GM19455 (cell line): ENCODE measurements around the gene CUTA.

Source experiments
- ATAC-seq: cut with Tn5 transposase; IDR thresholded peaks from one replicate; pipeline ENCODE4 v1.9.1; 2021; ENCODE audit not compliant: unreplicated experiment

The CUTA gene

DNA sequence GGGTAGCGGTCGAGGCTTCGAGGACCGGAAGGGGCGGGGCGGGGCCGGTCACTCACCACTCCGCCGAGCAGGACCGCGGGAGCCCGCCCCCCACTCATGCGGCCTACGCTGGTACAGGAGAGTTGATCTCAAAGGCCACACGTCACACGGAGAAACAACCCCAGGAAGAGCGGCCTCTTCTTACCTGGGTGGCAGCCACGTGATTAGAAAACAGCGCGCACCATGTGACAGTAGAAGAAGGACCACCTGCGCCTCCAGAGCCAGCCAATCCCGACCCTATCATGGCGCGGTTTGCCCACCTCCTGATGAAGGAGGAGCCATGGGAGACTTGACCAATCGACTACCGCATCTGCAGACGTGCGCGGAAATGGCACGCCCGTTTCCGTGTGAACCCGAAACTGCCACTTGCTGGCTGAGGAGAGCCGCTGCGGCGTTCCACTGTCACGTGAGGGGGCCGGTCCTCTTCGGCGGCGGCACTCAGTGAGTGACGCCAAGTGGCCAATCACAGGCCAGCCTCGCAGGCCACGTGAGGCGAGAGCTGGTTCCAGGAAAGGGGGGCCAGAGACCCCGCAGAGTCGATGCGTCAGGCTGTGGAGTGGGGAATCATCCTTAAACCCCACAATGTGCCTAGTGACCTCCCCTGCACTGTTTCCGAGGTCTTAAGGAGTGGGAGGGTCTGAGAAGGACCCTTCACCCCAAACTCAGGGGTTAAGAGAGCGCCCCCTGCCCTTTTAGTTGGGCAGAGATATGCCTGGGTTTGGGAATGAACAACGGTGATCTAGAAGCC is at the start of gene CUTA:
CUTA (minus strand) TSS at position 205 of the 787 bp plus-strand sequence; CDS start at position 98, 107 bp downstream.
- peak; percentile 79 for ATAC-seq

GRCh38 chr6:33467091-33467490 is 49.2 kb upstream of the CUTA start:
- ATAC-seq: no peak

DNA sequence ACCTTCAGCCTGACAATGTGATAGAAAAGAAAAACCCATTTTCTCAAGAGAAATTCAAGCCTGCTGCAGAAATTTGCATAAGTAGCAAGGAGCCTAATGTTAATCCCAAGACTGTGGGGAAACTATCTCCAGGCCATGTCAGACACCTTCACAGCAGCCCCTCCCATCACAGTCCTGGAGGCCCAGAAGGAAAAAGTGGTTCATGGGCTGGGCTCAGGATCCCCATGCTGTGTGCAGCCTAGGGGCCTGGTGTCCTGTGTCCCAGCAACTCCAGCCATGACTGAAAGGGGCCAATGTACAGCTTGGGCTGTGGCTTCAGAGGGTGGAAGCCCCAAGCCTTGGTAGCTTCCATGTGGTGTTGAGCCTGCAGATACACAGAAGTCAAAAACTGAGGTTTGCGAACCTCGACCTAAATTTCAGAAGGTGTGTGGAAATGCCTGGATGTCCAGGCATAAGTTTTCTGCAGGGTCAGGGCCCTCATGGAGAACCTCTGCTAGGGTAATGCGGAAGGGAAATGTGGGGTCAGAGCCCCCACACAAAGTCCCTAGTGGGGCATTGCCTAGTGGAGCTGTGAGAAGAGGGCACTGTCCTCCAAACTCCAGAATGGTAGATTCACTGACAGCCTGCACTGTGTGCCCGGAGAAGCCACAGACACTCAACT is 48.3 kb upstream of the CUTA start:
- no peak for ATAC-seq

GRCh38 chr6:33459226-33459625 is 41.3 kb upstream of the CUTA start:
- ATAC-seq: no peak

- no peak for ATAC-seq
These were observed 40.8 kb upstream of the CUTA start for GRCh38 chr6:33458676-33459075.

DNA sequence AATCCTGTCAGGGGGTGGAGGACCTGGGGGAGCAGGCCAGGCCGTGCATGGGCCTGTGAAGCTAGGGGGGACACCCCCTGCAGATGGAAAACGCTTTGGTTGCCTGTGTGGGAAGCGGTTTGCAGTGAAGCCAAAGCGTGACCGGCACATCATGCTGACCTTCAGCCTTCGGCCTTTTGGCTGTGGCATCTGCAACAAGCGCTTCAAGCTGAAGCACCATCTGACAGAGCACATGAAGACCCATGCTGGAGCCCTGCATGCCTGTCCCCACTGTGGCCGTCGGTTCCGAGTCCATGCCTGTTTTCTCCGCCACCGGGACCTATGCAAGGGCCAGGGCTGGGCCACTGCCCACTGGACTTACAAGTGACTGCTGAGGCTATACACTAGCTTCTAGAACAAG is 38.2 kb upstream of the CUTA start:
- no peak for ATAC-seq

- no peak for ATAC-seq
These were observed 37.1 kb upstream of the CUTA start for GRCh38 chr6:33455051-33455450.

DNA sequence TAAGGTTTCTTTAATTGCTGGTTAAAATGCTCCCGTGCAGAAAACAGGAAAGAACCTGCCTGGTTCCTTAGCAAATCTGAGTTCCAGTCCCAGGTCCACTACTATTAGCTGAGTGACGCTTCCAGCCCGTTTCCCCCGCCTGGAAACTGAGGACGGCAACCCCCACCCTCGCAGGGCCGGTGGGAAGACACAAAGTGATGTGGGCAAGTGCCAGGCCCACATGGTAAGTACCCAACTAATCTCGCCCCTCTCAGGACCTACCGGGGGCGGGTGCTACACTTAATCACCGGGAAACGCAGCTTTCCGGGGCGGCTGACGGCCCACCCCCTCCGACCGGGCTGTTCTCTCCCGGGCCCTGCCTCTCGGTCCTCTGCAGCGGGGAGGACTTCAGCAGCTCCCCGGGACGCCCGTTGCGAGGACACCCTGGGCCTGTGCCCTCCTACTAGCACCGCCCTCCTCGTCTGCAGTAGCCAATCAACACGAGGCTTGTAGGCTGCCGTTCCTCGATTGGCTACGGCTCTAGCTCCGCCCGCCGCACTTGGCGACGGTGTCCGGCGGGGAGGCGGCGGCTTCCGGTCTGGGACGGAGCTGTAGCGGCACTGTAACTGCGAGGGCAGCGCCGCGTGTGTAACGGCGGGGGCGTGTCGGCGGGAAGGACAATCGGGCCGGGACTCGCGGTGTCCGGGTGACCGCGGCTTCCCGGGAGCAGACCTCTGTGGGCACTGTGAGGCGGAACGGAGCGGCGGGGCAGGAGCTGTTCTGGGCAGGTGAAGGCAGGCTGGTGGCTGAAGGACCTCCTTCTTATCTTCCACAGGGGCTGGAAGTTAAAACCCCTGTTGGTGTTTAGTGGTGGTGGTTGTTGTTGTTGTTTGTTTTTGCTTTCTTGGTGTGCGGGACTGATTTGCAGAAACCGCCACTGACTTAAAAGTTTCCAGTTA is 36.4 kb upstream of the CUTA start, which contains the start of gene ZBTB9:
ZBTB9 (plus strand) TSS at position 568 of the 938 bp plus-strand sequence. CDS start 525 bp downstream, outside the sequence.
- ATAC-seq: peak; percentile 98

GRCh38 chr6:33453393-33454008 is 35.6 kb upstream of the CUTA start:
- ATAC-seq: no peak

- no peak for ATAC-seq
These were observed 34.6 kb upstream of the CUTA start for GRCh38 chr6:33452496-33452895.

DNA sequence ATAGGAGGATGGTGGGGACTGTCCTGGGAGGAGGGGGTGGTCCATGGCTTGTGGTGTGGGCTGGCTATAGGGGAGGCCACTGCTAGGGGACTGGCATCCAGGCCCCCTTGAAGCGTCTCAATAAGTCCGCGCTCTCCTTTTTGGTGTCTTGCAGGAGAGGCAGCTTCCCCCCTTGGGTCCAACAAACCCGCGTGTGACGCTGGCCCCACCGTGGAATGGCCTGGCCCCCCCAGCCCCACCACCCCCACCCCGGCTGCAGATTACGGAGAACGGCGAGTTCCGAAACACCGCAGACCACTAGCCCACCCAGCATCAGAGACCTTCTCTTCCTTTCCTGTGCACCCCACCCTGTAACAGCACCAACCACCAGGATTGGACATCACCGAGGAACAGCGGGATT is 33.7 kb upstream of the CUTA start:
- ATAC-seq: no peak

DNA sequence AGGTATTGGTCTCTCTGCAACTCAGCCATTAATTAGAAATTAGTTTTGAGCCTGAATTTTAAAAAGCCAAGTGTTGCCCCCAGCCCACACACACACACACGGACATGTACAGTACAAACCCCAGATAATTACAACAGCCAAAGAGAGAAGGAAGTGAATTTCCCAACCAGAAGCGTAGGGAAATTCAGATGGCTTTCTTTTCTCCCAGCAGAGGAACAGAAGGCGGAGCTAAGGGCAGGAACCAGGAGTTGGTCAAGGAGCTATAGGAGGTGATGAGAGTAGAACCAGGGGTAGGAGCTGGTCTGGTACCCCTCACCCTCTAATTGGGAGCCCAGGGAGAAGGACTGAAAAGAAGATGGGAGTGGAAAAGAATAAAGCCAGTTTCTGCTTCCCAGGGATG is 32.5 kb upstream of the CUTA start:
- ATAC-seq: no peak

GRCh38 chr6:33446356-33446755 is 28.4 kb upstream of the CUTA start:
- ATAC-seq: no peak

DNA sequence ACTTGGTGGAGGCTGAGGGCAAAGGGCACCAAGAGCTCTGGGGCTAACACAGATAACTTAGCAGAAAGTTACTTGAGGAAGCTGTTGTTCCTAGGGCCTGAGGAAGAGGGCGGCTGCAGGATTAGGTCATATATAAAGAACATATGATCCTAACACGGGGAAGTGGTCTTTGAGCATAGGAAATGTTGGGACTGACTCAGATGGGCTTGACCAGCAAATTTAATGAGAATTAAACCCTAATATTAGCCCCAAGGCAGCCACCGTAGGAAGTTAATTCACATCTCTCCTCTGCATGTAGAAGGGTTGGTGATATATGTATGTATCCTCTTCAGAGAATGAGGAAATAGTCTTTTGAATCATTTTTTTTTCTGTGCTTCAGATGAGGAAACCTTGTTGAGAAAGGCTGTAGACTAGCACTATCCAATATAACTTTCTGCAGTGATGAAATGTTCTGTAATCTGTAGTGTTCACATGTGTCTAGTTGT is 27.3 kb upstream of the CUTA start:
- ATAC-seq: no peak

GRCh38 chr6:33443619-33444504 is 26.0 kb upstream of the CUTA start:
- no peak for ATAC-seq

- ATAC-seq: no peak
These were observed 25.1 kb upstream of the CUTA start for GRCh38 chr6:33443025-33443424.

DNA sequence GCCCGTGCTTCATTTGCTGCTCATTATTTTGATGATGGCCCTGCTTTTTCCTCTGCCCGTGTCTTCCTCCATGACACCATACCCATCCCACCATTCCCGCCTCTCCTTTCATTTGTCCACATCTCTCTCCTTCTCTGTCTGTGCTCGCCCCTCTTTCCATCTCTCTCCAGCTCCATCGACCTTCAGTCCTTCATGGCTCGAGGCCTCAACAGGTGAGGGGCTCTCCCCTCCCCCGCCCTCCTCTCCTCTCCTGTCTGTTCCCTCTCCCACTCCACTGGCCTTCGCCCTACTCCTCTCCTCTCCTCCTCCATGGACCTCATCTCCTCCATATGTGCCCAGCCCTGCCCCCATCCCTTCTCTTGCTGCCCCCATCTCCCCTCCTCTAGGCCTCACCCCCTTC is 24.4 kb upstream of the CUTA start:
- ATAC-seq: no peak

DNA sequence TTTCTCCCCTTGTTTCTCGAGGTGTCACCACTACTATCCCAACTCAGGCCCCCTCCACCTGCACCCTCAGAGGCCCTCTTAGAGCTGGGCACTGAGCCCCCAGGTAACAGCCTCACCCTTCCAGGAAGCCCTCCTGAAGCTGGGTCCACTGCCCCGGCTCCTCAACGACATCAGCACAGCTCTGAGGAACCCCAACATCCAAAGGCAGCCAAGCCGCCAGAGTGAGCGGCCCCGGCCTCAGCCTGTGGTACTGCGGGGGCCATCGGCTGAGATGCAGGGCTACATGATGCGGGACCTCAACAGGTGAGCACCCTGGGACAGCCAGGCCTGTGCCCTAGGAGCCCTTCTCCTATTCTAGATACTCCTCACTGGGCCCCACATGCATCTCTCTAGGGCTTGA is 23.6 kb upstream of the CUTA start:
- ATAC-seq: no peak

DNA sequence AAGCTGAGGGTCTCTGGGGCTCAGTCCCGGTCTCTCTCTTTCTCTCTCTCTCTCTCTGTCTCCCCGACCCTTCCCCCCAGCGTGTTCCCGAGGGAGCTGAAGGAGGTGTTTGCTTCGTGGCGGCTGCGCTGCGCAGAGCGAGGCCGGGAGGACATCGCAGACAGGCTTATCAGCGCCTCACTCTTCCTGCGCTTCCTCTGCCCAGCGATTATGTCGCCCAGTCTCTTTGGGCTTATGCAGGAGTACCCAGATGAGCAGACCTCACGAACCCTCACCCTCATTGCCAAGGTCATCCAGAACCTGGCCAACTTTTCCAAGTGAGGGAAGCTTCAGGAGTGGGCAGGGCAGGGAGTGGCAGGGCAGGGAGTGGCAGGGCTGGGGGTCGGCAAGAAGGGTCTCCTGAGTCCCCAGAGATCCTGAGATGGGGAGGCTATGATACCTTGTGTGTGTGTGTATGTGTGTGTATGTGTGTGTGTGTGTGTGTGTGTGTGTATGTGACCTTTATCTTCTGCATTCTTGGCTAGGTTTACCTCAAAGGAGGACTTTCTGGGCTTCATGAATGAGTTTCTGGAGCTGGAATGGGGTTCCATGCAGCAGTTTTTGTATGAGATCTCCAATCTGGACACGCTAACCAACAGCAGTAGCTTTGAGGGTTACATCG is 22.9 kb upstream of the CUTA start:
- no peak for ATAC-seq
